Neutrophil (primary cell): ENCODE measurements around the gene MFN1.

Experiments
- H3K27ac ChIP-seq: fragments of 200-600 bp; sonication (generic); 2 replicates; pipeline ENCODE4 v1.5.1; 2016; ENCODE audit warnings: mild to moderate bottlenecking, moderate library complexity
- H3K27me3 ChIP-seq: fragments of 200-600 bp; sonication (generic); 2 replicates; pipeline ENCODE4 v1.6.0; 2016; ENCODE audit warnings: mild to moderate bottlenecking
- H3K36me3 ChIP-seq: fragments of 200-600 bp; sonication (generic); 2 replicates; pipeline ENCODE4 v1.5.1; 2017
- H3K4me1 ChIP-seq, 2 experiments: fragments of 200-600 bp in 1 of 2; sonication (generic) in 1 of 2; 1 replicate in 1 of 2; 2 replicates in 1 of 2; pipeline versions ENCODE4 v1.5.1 to v1.6.1; 2013 to 2016; ENCODE audit warnings: low read depth in 1 of 2, low read length in 1 of 2, mild to moderate bottlenecking in 1 of 2, moderate library complexity in 1 of 2; ENCODE audit not compliant: control insufficient read depth in 1 of 2, insufficient read depth in 1 of 2
- H3K4me3 ChIP-seq, 2 experiments: fragments of 200-600 bp in 1 of 2; sonication (generic) in 1 of 2; 1 replicate in 1 of 2; 2 replicates in 1 of 2; pipeline ENCODE4 v1.5.1; 2013 to 2016; ENCODE audit warnings: low read depth in 1 of 2, low read length in 1 of 2, mild to moderate bottlenecking in 1 of 2, moderate library complexity in 1 of 2
- H3K9me3 ChIP-seq: fragments of 200-600 bp; sonication (generic); 2 replicates; pipeline ENCODE4 v1.5.1; 2016
- CTCF ChIP-seq: fragments of 200-600 bp; sonication (generic); IDR thresholded peaks from 2 replicates; pipeline ENCODE4 v1.5.1; 2016; ENCODE audit warnings: antibody characterized with exemption

Gene MFN1

DNA sequence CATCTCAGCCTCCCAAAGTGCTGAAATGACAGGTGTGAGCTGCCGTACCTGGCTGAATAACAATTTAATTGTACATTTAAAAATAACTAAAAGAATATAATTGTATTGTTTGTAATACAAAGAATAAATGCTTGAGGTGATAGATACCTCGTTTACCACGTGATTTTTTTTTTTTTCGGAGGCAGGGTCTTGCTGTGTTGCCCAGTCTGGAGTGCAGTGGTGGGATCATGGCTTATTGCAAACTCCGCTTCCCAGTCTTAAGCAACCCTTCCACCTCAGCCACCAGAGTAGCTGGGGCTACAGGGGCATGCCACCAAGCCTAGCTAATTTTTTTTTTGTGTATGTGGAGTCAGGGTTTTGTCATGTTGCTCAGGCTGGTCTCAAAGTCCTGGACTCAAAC is 15.8 kb downstream of the MFN1 start:
- Histone ChIP-seq H3K4me1 (no peaks in the 10 kb centered on the region), H3K36me3 (peaks cover 95% of the 10 kb centered on the region)
- no peak for TF ChIP-seq CTCF

GRCh38 chr3:179369621-179370020 is 22.1 kb downstream of the MFN1 start:
- Histone ChIP-seq H3K4me1 (no peaks in the 10 kb centered on the region), H3K9me3 (no peaks in the 10 kb centered on the region), H3K27me3 (no peaks in the 10 kb centered on the region), H3K4me3 (no peak overlapping the region), H3K36me3 (peaks cover 72% of the 10 kb centered on the region), H3K27ac (no peak overlapping the region)
- no peak for TF ChIP-seq CTCF

More for the DNA sequence above, 15.8 kb downstream of the MFN1 start:
- H3K4me3 ChIP-seq = no peak overlapping the region
- H3K27ac ChIP-seq = no peak overlapping the region
- H3K27me3 ChIP-seq = no peaks in the 10 kb centered on the region
- H3K9me3 ChIP-seq = no peaks in the 10 kb centered on the region

DNA sequence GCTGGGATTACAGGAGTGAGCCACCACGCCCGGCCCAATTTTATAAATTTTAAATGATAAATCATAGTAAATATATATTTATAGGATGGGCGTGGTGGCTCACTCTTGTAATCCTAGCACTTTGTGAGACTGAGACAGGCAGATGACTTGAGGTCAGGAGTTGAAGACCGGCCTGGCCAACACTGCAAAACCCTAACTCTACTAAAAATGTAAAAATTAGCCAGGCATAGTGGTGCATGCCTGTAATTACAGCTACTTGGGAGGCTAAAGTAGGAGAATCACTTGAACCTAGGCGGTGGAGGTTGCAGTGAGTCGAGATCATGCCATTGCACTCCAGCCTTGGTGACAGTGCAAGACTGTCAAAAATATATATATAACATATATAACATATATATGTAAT is 26.4 kb downstream of the MFN1 start:
- no peak for TF ChIP-seq CTCF
- H3K27me3 ChIP-seq = no peaks in the 10 kb centered on the region
- no peaks in the 10 kb centered on the region for H3K4me1 ChIP-seq
- no peaks in the 10 kb centered on the region for H3K9me3 ChIP-seq
- H3K4me3 ChIP-seq = no peak overlapping the region
- H3K36me3 ChIP-seq = peaks cover 76% of the 10 kb centered on the region
- no peak overlapping the region for H3K27ac ChIP-seq

DNA sequence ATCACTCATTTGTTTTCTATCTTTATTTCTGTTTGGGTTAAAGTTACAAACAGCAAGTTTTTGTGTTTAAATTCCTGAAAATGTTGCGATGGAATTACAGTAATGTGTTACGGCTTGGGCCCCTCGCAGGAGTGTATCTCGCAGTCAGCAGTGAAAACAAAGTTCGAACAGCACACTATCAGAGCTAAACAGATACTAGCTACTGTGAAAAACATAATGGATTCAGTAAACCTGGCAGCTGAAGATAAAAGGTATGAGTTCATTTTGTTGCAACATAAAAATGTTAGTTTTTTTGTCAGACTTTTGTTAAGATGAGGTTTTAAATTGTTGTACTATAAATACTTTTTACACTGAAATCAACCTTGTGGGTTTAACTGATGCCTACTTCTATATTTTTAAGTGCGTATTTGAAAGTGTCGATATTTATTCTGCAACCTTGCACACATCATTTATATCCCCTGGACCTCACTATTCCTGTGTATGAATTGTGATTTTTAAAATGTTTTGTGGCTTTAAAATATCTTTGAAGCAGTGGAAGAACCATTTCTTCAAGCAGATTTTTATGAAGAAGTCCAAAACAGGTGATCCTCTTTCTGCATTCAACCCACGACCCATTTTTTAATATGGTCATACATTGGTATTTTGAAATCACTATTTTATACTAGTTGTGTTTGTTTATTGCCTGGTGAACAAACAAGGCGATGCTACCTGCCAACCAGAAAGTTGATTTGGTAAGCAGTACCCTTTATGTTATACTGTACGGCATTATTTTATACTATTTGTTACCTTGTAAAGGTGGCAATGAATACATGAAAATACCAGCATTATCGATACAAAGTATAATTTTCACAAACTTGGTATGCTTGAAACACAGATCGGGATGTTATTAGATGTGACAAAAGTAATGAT is 27.8 kb downstream of the MFN1 start:
- H3K36me3 ChIP-seq = peaks cover 76% of the 10 kb centered on the region

GRCh38 chr3:179376474-179376873 is 29.0 kb downstream of the MFN1 start:
- peaks cover 84% of the 10 kb centered on the region for H3K36me3 ChIP-seq

More for the DNA sequence above, 27.8 kb downstream of the MFN1 start:
- no peaks in the 10 kb centered on the region for H3K27me3 ChIP-seq
- no peaks in the 10 kb centered on the region for H3K9me3 ChIP-seq
- H3K4me1 ChIP-seq = no peaks in the 10 kb centered on the region
- no peak overlapping the region for H3K4me3 ChIP-seq
- no peak overlapping the region for H3K27ac ChIP-seq
- TF ChIP-seq CTCF = no peak

More at GRCh38 chr3:179376474-179376873, 29.0 kb downstream of the MFN1 start:
- H3K27ac ChIP-seq = no peak overlapping the region
- H3K4me3 ChIP-seq = no peak overlapping the region
- no peak for TF ChIP-seq CTCF
- no peaks in the 10 kb centered on the region for H3K27me3 ChIP-seq
- no peaks in the 10 kb centered on the region for H3K4me1 ChIP-seq
- H3K9me3 ChIP-seq = no peaks in the 10 kb centered on the region
